H1 (cell line): Measurements from ENCODE around the gene DNAJB6. TPM values are rescaled to one million over a fixed set of nuclear protein-coding genes. Genes with fewer than 3 reads are reported as not detected.

ENCODE experiments used
- CTCF ChIA-PET: fragments of 300-600 bp; sonication (Branson Sonifier 250); formaldehyde crosslinking; loops from one replicate; lab custom pipeline; 2021; ENCODE audit not compliant: partially characterized antibody; lab: Charles Lee
- POLR2A ChIA-PET: fragments of 300-600 bp; sonication (Branson Sonifier 250); formaldehyde crosslinking; loops from one replicate; lab custom pipeline; 2021; ENCODE audit warnings: inconsistent platforms; ENCODE audit not compliant: partially characterized antibody; lab: Charles Lee
- DNase-seq, 2 experiments: peaks; one replicate each; pipeline versions ENCODE4 v3.0.0 to v3.0.0-alpha.2; 2010 to 2022; ENCODE audit warnings: low spot score in 2 of 2, low read depth in 1 of 2, mixed read lengths in 1 of 2
- FAIRE-seq: peaks from 2 replicates; lab custom pipeline; 2011; peaks lifted over from hg19 to GRCh38; lab: Jason Lieb, UNC
- H2AFZ ChIP-seq: 2 replicates; pipeline ENCODE4 v1.8.1; 2012; ENCODE audit warnings: low read length, inconsistent platforms
- H2AK5ac ChIP-seq: 2 replicates; pipeline ENCODE4 v1.6.1; 2013; ENCODE audit warnings: low read depth, low read length
- H2BK120ac ChIP-seq: replicated peaks from 2 replicates; pipeline ENCODE3; 2013; ENCODE audit warnings: low read depth, low read length, inconsistent platforms
- H2BK12ac ChIP-seq: 2 replicates; pipeline ENCODE4 v1.6.1; 2013; ENCODE audit warnings: low read depth, low read length
- H2BK15ac ChIP-seq: 2 replicates; pipeline ENCODE4 v1.6.1; 2013; ENCODE audit warnings: low read length
- H2BK20ac ChIP-seq: 2 replicates; pipeline ENCODE4 v1.6.1; 2013; ENCODE audit warnings: low read length
- H2BK5ac ChIP-seq: 2 replicates; pipeline ENCODE4 v1.6.1; 2013; ENCODE audit warnings: low read depth, low read length
- H3K14ac ChIP-seq: 2 replicates; pipeline ENCODE4 v1.6.1; 2013; ENCODE audit warnings: inconsistent platforms; ENCODE audit not compliant: insufficient read length
- H3K18ac ChIP-seq: 2 replicates; pipeline ENCODE4 v1.6.1; 2013; ENCODE audit warnings: low read length; ENCODE audit errors: extremely low read depth
- H3K23ac ChIP-seq: 2 replicates; pipeline ENCODE4 v1.6.1; 2013; ENCODE audit warnings: inconsistent platforms; ENCODE audit not compliant: insufficient read length
- H3K23me2 ChIP-seq: 2 replicates; pipeline ENCODE4 v1.6.1; 2013; ENCODE audit warnings: low read depth, low read length
- H3K27ac ChIP-seq: 2 replicates; pipeline ENCODE4 v1.6.1; 2011; ENCODE audit warnings: low read depth, low read length, inconsistent platforms
- H3K27me3 ChIP-seq, 4 experiments: replicated peaks in 1 of 4; 1 replicate in 1 of 4; 2 replicates in 3 of 4; pipeline versions ENCODE4 v1.6.1 to v1.8.1; 2011 to 2013; ENCODE audit warnings: low read length in 3 of 4, mild to moderate bottlenecking in 3 of 4, inconsistent platforms in 2 of 4, mixed read lengths in 2 of 4, moderate library complexity in 1 of 4; ENCODE audit not compliant: control insufficient read depth in 3 of 4, insufficient read depth in 3 of 4; ENCODE audit errors: extremely low read depth in 1 of 4
- H3K36me3 ChIP-seq, 4 experiments: 2 replicates each; pipeline versions ENCODE4 v1.6.1 to v1.8.1; 2011 to 2013; ENCODE audit warnings: mild to moderate bottlenecking in 4 of 4, low read length in 3 of 4, moderate library complexity in 2 of 4, control low read depth in 1 of 4, inconsistent platforms in 1 of 4; ENCODE audit not compliant: insufficient read depth in 4 of 4, control insufficient read depth in 2 of 4
- H3K4ac ChIP-seq: replicated peaks from 2 replicates; pipeline ENCODE3; 2013; ENCODE audit warnings: low read length, low read depth, mixed read lengths, inconsistent platforms; ENCODE audit not compliant: insufficient read length
- H3K4me1 ChIP-seq, 4 experiments: replicated peaks in 1 of 4; 1 replicate in 1 of 4; 2 replicates in 3 of 4; pipeline versions ENCODE4 v1.6.1 to v1.8.1; 2011 to 2013; ENCODE audit warnings: low read length in 3 of 4, inconsistent platforms in 2 of 4, mixed read lengths in 1 of 4; ENCODE audit not compliant: insufficient read depth in 4 of 4, control insufficient read depth in 3 of 4
- H3K4me2 ChIP-seq, 2 experiments: 2 replicates each; pipeline versions ENCODE4 v1.6.1 to v1.8.1; 2011 to 2013; ENCODE audit warnings: low read depth in 2 of 2, low read length in 2 of 2, control low read depth in 1 of 2, inconsistent platforms in 1 of 2, mild to moderate bottlenecking in 1 of 2; ENCODE audit not compliant: insufficient read depth in 1 of 2
- H3K4me3 ChIP-seq, 4 experiments: fragments of 200-600, 300-600 bp in 1 of 4; sonication (generic), shearing (Covaris generic), sonication (Bioruptor Twin) in 1 of 4; 2 replicates each; pipeline versions ENCODE4 v1.5.1 to v1.8.1; 2011 to 2016; ENCODE audit warnings: low read length in 4 of 4, low read depth in 3 of 4, control low read depth in 2 of 4, inconsistent platforms in 2 of 4, mild to moderate bottlenecking in 2 of 4, mixed read lengths in 1 of 4, moderate library complexity in 1 of 4; ENCODE audit not compliant: insufficient read depth in 2 of 4; ENCODE audit errors: extremely low read depth in 1 of 4
- H3K56ac ChIP-seq: replicated peaks from 2 replicates; pipeline ENCODE3; 2013; ENCODE audit warnings: low read depth, mild to moderate bottlenecking, mixed read lengths, low read length, inconsistent platforms; ENCODE audit not compliant: insufficient read length
- H3K79me1 ChIP-seq: 2 replicates; pipeline ENCODE4 v1.6.1; 2013; ENCODE audit warnings: low read depth, low read length, control low read depth
- H3K79me2 ChIP-seq, 2 experiments: 2 replicates each; pipeline versions ENCODE4 v1.6.1 to v1.8.1; 2012 to 2013; ENCODE audit warnings: low read length in 2 of 2, mild to moderate bottlenecking in 2 of 2, inconsistent platforms in 1 of 2; ENCODE audit not compliant: insufficient read depth in 2 of 2, control insufficient read depth in 1 of 2
- H3K9ac ChIP-seq, 4 experiments: replicated peaks in 1 of 4; 1 replicate in 1 of 4; 2 replicates in 3 of 4; pipeline versions ENCODE4 v1.6.1 to v1.8.1; 2011 to 2013; ENCODE audit warnings: low read depth in 3 of 4, low read length in 3 of 4, control low read depth in 2 of 4, mild to moderate bottlenecking in 2 of 4, moderate library complexity in 2 of 4, inconsistent platforms in 1 of 4; ENCODE audit errors: extremely low read depth in 1 of 4
- H3K9me3 ChIP-seq, 2 experiments: 2 replicates each; pipeline versions ENCODE4 v1.6.1 to v1.8.1; 2012 to 2013; ENCODE audit warnings: mild to moderate bottlenecking in 2 of 2, moderate library complexity in 2 of 2, control low read depth in 1 of 2, inconsistent platforms in 1 of 2, low read depth in 1 of 2, low read length in 1 of 2, mixed read lengths in 1 of 2; ENCODE audit not compliant: insufficient read depth in 2 of 2
- H4K20me1 ChIP-seq, 2 experiments: replicated peaks in 1 of 2; 2 replicates each; pipeline versions ENCODE3 to v1.8.1; 2011 to 2013; ENCODE audit warnings: inconsistent platforms in 2 of 2, low read length in 2 of 2, mild to moderate bottlenecking in 1 of 2; ENCODE audit not compliant: insufficient read depth in 2 of 2, control insufficient read depth in 1 of 2
- H4K5ac ChIP-seq: 2 replicates; pipeline ENCODE4 v1.6.1; 2013; ENCODE audit warnings: low read length, low read depth, mixed read lengths, inconsistent platforms; ENCODE audit not compliant: insufficient read length
- H4K8ac ChIP-seq: 2 replicates; pipeline ENCODE4 v1.8.0; 2013; ENCODE audit warnings: mild to moderate bottlenecking, moderate library complexity, low read length, inconsistent platforms; ENCODE audit not compliant: insufficient read depth; ENCODE audit errors: extremely low read depth
- H4K91ac ChIP-seq: replicated peaks from 2 replicates; pipeline ENCODE3; 2013; ENCODE audit warnings: low read length, mixed read lengths, inconsistent platforms; ENCODE audit not compliant: insufficient read length
- CBX5 ChIP-seq: fragments of 300-800, 300-1000 bp; sonication (generic); IDR thresholded peaks from 2 replicates; pipeline ENCODE4 v1.7.1; 2016; ENCODE audit warnings: antibody characterized with exemption, low read length, low read depth
- EP300 ChIP-seq, 2 experiments: IDR thresholded peaks; 1 replicate in 1 of 2; 2 replicates in 1 of 2; pipeline ENCODE4 v1.6.1; 2011 to 2012; ENCODE audit warnings: low read depth in 2 of 2, low read length in 2 of 2, mild to moderate bottlenecking in 2 of 2, borderline replicate concordance in 1 of 2, inconsistent platforms in 1 of 2, moderate library complexity in 1 of 2
- GTF2F1 ChIP-seq: IDR thresholded peaks from 2 replicates; pipeline ENCODE4 v1.6.1; 2012; ENCODE audit warnings: low read depth, low read length, improper control_type of control experiment, borderline replicate concordance
- NANOG ChIP-seq: IDR thresholded peaks from 2 replicates; pipeline ENCODE4 v1.6.1; 2011; ENCODE audit warnings: low read length, low read depth, mild to moderate bottlenecking, inconsistent platforms; ENCODE audit not compliant: insufficient read depth, poor library complexity, severe bottlenecking
- RBBP5 ChIP-seq: IDR thresholded peaks from 2 replicates; pipeline ENCODE4 v1.7.1; 2012; ENCODE audit warnings: low read depth, mild to moderate bottlenecking, inconsistent platforms, low read length, moderate library complexity, borderline replicate concordance
- SIN3A ChIP-seq, 2 experiments: IDR thresholded peaks in 1 of 2; conservative IDR thresholded peaks in 1 of 2; 2 replicates each; pipeline ENCODE4 v1.6.1; 2011 to 2012; ENCODE audit warnings: low read length in 2 of 2, improper control_type of control experiment in 1 of 2, low read depth in 1 of 2, mild to moderate bottlenecking in 1 of 2
- SP2 ChIP-seq: IDR thresholded peaks from 2 replicates; pipeline ENCODE4 v1.6.1; 2012; ENCODE audit warnings: mild to moderate bottlenecking, low read length, inconsistent platforms
- WGBS, 2 experiments: shearing (Covaris generic) in 1 of 2; methylation state at CpG; one replicate each; pipeline versions ENCODE4 v1.1.6 to v1.1.7; 2013 to 2015; ENCODE audit warnings: low lambda C conversion rate in 2 of 2, mixed read lengths in 2 of 2, inconsistent platforms in 1 of 2, low coverage in 1 of 2, missing lambda C conversion rate in 1 of 2; ENCODE audit not compliant: insufficient replicate concordance in 2 of 2, insufficient coverage in 1 of 2, insufficient read length in 1 of 2; ENCODE audit errors: extremely low coverage in 1 of 2, missing lambda C conversion rate in 1 of 2; 5-methylcytosine and 5-hydroxymethylcytosine counted together
- polyA plus RNA-seq, 7 experiments: library from polyadenylated mRNA; depleted of rRNA in 3 of 7; stranded (reverse) in 5 of 7; unstranded in 2 of 7; fragments of >200 nt in 5 of 7; fragments of 200-250 nt in 2 of 7; gene quantifications; 1 replicate in 5 of 7; 2 replicates in 1 of 7; 4 replicates in 1 of 7; pipeline versions ENCODE4 v1.2.1 to v1.2.3, GENCODE V29; 2011 to 2013; ENCODE audit warnings: missing spikeins in 2 of 7, mixed read lengths in 2 of 7
- total RNA-seq: library from RNA; stranded (reverse); fragmentation: NEBNext Ultra II Directional; extraction: Animal tissue kit (Norgen Biotek cat#: 25700); gene quantifications from 2 replicates; pipeline ENCODE4 v1.2.1, GENCODE V29; 2021
- TF ChIP-seq, protein P1 (sequence below): IDR thresholded peaks from 2 replicates; pipeline ENCODE4 v1.6.1; 2012; ENCODE audit warnings: low read length, inconsistent platforms

DNAJB6 gene
- total and polyA plus RNA-seq, 2 of the 8 experiments (the other 6 are each of a cell fraction or from before 2014, with no cell fraction given): 166 to 295 TPM

- no peak overlapping the region for H3K4me3 ChIP-seq
- H3K23ac ChIP-seq: no peak overlapping the region
- H4K8ac ChIP-seq: no peak overlapping the region
- H3K9me3 ChIP-seq: no peaks in the 10 kb centered on the region
- ChIA-PET CTCF (interaction anchor here (0.5 to 1.6 kb wide), 6 partner anchors 10 to 387 kb away, joined by 3 to 5 read pairs (median 3); no protein-coding TSS in a partner anchor), POLR2A (interaction anchor here (1.5 to 5.0 kb wide), 2 partner anchors 12 to 17 kb away, joined by 4 to 28 read pairs; no protein-coding TSS in a partner anchor)
- no peak overlapping the region for H3K4me2 ChIP-seq
- H3K4me1 ChIP-seq: peaks cover 2 to 17% (median 16%) of the 10 kb centered on the region in 4 experiments
- no peak overlapping the region for H2BK20ac ChIP-seq
- H3K36me3 ChIP-seq: peaks cover 8 to 39% (median 20%) of the 10 kb centered on the region in 4 experiments; a peak in 7 of 8 replicates
- H3K9ac ChIP-seq: no peak overlapping the region; a peak in 1 of 7 replicates
- peaks cover 87 to 100% of the 10 kb centered on the region in 2 experiments for H3K79me2 ChIP-seq
- H2AFZ ChIP-seq: no peak overlapping the region
- no peak overlapping the region for H2BK5ac ChIP-seq
- H3K23me2 ChIP-seq: 0 out of 2 replicates have a peak, but pooled peaks cover 2% of the 10 kb centered on the region
- H4K20me1 ChIP-seq: peaks cover 51 to 58% of the 10 kb centered on the region in 2 experiments
- WGBS, 2 experiments: 92% methylated on average over 15 of the region's 24 CpGs; no CpG with 5 or more reads in 1 of the 2 experiments
- no peak overlapping the region for H4K91ac ChIP-seq
- H3K56ac ChIP-seq: no peak overlapping the region
- no peak overlapping the region for H3K14ac ChIP-seq
- no peak overlapping the region; the same call in 1 of the 2 replicates for H3K27ac ChIP-seq
- H3K18ac ChIP-seq: no peak overlapping the region
- H2AK5ac ChIP-seq: no peak overlapping the region
- FAIRE-seq (no peak), DNase-seq (no peak)
- H3K79me1 ChIP-seq: peaks cover 3% of the 10 kb centered on the region
- no peak overlapping the region for H3K4ac ChIP-seq
- no peak overlapping the region for H2BK15ac ChIP-seq
- no peak overlapping the region for H2BK12ac ChIP-seq
- no peaks in the 10 kb centered on the region for H3K27me3 ChIP-seq
- no peak overlapping the region for H4K5ac ChIP-seq
- H2BK120ac ChIP-seq: no peak overlapping the region
- TF ChIP-seq EP300 (IDR thresholded peaks at IDR 0.05; ENCODE audit: borderline replicate concordance in 1 of 2, low read depth in 2 of 2, low read length in 2 of 2) (no peak), SP2 (no peak), GTF2F1 (no peak), SIN3A (conservative IDR thresholded peaks at IDR 0.05 in 1 of 2, IDR thresholded peaks at IDR 0.05 in 1 of 2; ENCODE audit: low read depth in 1 of 2, low read length in 2 of 2) (no peak), CBX5 (no peak), NANOG (no peak), RBBP5 (no peak)
- TF ChIP-seq, protein P1, sequence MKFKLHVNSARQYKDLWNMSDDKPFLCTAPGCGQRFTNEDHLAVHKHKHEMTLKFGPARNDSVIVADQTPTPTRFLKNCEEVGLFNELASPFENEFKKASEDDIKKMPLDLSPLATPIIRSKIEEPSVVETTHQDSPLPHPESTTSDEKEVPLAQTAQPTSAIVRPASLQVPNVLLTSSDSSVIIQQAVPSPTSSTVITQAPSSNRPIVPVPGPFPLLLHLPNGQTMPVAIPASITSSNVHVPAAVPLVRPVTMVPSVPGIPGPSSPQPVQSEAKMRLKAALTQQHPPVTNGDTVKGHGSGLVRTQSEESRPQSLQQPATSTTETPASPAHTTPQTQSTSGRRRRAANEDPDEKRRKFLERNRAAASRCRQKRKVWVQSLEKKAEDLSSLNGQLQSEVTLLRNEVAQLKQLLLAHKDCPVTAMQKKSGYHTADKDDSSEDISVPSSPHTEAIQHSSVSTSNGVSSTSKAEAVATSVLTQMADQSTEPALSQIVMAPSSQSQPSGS: no peak
Observed at GRCh38 chr7:157357129-157358040, 20.6 kb downstream of the DNAJB6 start.
